Measurements from ENCODE around the gene AGBL4. TPM values are rescaled to one million over a fixed set of nuclear protein-coding genes. Genes with fewer than 3 reads are reported as not detected.

Gene AGBL4
- total RNA-seq, 1 donor from 2014 or later: not detected

DNA sequence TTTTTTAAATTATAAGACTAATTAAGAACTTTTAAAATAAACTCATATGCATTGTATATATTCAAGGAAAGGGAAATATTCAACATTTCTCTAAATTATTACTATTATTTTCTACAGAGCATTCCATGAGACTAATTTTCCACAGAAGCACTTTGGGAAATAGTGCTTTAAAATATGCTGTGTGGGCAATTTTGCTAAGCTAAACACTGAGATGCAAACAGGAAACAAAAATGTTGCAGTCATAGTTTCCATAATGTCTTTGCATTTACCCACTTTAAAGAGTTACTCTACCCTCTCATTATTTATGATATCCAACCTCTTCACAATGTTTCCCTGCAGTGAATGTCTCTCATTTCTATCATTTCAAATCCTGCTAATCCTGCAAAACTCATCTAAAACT, 977.4 kb downstream of the AGBL4 start:
- intact Hi-C loops (cut with DNase I): no loop called here
- no peaks in the 10 kb centered on the region for H3K27me3 ChIP-seq

DNA sequence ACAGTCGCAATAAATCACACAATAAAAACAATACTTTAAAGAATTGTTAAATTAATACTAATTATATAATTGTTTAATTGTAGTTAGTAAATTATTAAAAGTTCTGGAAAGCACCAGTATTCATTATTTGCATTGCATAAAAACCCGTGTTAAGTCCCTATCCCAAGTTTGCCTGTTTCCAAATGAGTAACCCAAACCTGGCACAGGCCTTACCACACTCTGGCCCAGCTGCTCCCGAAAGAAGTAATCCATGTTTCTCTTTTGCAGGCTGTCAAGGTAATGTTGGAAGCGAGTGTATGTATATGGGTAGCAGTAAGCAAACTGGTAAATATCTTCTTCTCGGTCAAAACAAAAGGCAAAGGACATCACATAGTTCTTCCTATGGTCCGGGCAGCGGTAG, 978.4 kb downstream of the AGBL4 start:
- H3K27me3 ChIP-seq: no peaks in the 10 kb centered on the region
- TF ChIP-seq, protein P1, sequence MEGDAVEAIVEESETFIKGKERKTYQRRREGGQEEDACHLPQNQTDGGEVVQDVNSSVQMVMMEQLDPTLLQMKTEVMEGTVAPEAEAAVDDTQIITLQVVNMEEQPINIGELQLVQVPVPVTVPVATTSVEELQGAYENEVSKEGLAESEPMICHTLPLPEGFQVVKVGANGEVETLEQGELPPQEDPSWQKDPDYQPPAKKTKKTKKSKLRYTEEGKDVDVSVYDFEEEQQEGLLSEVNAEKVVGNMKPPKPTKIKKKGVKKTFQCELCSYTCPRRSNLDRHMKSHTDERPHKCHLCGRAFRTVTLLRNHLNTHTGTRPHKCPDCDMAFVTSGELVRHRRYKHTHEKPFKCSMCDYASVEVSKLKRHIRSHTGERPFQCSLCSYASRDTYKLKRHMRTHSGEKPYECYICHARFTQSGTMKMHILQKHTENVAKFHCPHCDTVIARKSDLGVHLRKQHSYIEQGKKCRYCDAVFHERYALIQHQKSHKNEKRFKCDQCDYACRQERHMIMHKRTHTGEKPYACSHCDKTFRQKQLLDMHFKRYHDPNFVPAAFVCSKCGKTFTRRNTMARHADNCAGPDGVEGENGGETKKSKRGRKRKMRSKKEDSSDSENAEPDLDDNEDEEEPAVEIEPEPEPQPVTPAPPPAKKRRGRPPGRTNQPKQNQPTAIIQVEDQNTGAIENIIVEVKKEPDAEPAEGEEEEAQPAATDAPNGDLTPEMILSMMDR (IDR thresholded peaks at IDR 0.05): no peak
- intact Hi-C loops (cut with DNase I): no loop called here
- DNase-seq: no peak
- H3K9me3 ChIP-seq: no peaks in the 10 kb centered on the region
- H3K36me3 ChIP-seq: no peaks in the 10 kb centered on the region
- ATAC-seq: no peak
- no peaks in the 10 kb centered on the region for H3K4me1 ChIP-seq
- no peak overlapping the region for H3K27ac ChIP-seq
- H3K4me3 ChIP-seq: no peak overlapping the region

More for the DNA sequence above, 977.4 kb downstream of the AGBL4 start:
- no peak for DNase-seq
- Histone ChIP-seq H3K27ac (no peak overlapping the region), H3K4me1 (no peaks in the 10 kb centered on the region), H3K4me3 (no peak overlapping the region), H3K9me3 (no peaks in the 10 kb centered on the region), H3K36me3 (no peaks in the 10 kb centered on the region)
- ATAC-seq: no peak
- TF ChIP-seq, protein P1 (IDR thresholded peaks at IDR 0.05): no peak

DNA sequence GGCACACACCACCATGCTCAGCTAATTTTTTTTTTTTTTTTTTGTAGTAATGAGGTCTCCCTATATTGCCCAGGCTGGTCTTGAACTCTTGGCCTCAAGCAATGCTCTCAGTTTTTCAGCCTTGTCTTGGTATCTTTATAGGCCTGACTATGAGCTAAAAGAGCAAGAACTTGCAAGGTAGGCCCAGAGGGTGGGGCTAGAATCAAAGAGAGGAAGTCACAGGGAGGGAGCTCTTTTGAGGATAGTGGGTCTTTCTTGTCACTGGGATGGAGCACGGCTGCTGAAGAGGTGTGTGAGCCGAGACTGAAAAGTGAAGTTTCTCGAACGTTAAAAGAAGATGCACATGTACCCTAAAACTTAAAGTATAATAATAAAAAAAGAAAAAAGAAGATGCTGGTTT, 987.1 kb downstream of the AGBL4 start:
- Histone ChIP-seq H3K4me3 (no peak overlapping the region), H3K4me1 (no peaks in the 10 kb centered on the region), H3K27me3 (no peaks in the 10 kb centered on the region), H3K36me3 (no peaks in the 10 kb centered on the region), H3K27ac (no peak overlapping the region), H3K9me3 (no peaks in the 10 kb centered on the region)
- TF ChIP-seq, protein P1 (IDR thresholded peaks at IDR 0.05): no peak
- ATAC-seq: no peak
- no peak for DNase-seq
- intact Hi-C loops (cut with DNase I): no loop called here

DNA sequence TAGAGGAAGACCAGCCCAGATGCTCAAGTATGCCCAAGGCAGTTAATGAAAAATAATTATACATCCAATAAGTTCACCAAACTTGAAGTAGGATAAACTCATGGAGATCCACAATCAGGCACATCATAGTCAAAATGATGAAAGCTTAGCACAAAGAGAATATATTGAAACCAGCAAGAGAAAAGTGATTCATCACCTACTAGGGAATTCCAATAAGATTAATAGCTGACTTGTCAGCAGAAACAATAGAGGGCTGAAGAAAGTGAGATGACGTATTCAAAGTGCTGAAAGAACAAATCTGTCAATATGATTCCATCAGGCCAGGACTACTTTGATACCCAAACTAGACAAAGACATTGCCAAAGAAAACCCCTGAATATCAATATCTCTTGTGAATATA, 995.4 kb downstream of the AGBL4 start:
- Histone ChIP-seq H3K27ac (no peak overlapping the region), H3K4me1 (no peaks in the 10 kb centered on the region), H3K27me3 (no peaks in the 10 kb centered on the region), H3K36me3 (no peaks in the 10 kb centered on the region), H3K9me3 (no peaks in the 10 kb centered on the region), H3K4me3 (no peak overlapping the region)
- intact Hi-C loops (cut with DNase I): no loop called here
- ATAC-seq: no peak
- no peak for DNase-seq
- TF ChIP-seq, protein P1 (IDR thresholded peaks at IDR 0.05): no peak

DNA sequence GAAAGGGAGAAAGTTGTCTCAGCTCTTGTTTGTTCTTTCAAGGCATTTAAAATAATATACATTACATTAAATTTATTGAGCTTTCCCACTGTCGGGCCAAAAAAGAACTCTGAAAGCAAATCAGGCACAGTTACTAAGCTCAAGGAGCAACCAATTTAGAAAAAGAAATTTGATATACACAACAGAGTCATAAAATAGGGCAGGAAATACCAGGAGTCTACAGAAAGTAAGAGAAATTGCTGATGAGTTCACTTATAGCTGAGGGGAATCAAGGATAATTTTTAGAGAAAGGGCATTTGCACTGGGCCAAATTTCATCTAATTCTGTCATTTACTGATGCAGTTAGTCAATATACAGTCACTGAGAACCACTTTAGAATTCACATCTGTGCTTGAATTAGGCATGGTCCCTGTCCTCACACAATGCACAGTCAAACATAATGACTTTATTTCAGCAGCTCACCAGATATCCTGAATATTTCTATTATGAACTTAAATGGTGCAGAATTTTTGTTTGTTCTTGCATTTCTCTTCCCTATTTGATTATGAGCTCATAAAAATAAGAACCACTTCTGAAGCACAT, 997.4 kb downstream of the AGBL4 start:
- no peak overlapping the region for H3K4me3 ChIP-seq
- TF ChIP-seq, protein P1 (IDR thresholded peaks at IDR 0.05): no peak
- no peak for ATAC-seq

More for the DNA sequence above, 997.4 kb downstream of the AGBL4 start:
- Histone ChIP-seq H3K27ac (no peak overlapping the region), H3K4me1 (no peaks in the 10 kb centered on the region), H3K27me3 (no peaks in the 10 kb centered on the region), H3K9me3 (no peaks in the 10 kb centered on the region), H3K36me3 (no peaks in the 10 kb centered on the region)
- intact Hi-C loops (cut with DNase I): no loop called here
- no peak for DNase-seq

Measured in upper lobe of right lung (tissue), 1 donor.